IMR-90 (cell line): Measurements from ENCODE around the gene STEAP1. TPM values are rescaled to one million over a fixed set of nuclear protein-coding genes. Genes with fewer than 3 reads are reported as not detected.

Experiments
- ATAC-seq: fragments of 200-7000 bp; cut with Tn5 transposase; 2 replicates; pipeline ENCODE4 v1.9.1; 2020; ENCODE audit warnings: low read depth, mild to moderate bottlenecking, moderate library complexity
- BruUV-seq: library from RNA; stranded (reverse); fragments of 400-500 nt; replicated peaks from 2 replicates; lab custom pipeline; 2021; lab: Mats Ljungman, UMichigan
- CTCF ChIA-PET: fragments of 300-600 bp; formaldehyde crosslinking; extraction: SDS; loops from one replicate; lab custom pipeline; 2021; ENCODE audit warnings: antibody characterized with exemption; lab: Yijun Ruan, JAX
- POLR2A ChIA-PET: fragments of 300-600 bp; sonication (Branson Sonifier 250); formaldehyde crosslinking; loops from one replicate; lab custom pipeline; 2022; ENCODE audit warnings: antibody characterized with exemption; ENCODE audit not compliant: unreplicated experiment; lab: Charles Lee
- DNase-seq: peaks from one replicate; pipeline ENCODE4 v3.0.0; 2013
- H2AFZ ChIP-seq: replicated peaks from 2 replicates; pipeline ENCODE3; 2013; ENCODE audit warnings: low read length, mild to moderate bottlenecking; ENCODE audit not compliant: poor library complexity
- H2AK5ac ChIP-seq: 2 replicates; pipeline ENCODE4 v1.6.1; 2013; ENCODE audit warnings: low read depth, low read length, inconsistent platforms
- H2AK9ac ChIP-seq: replicated peaks from 2 replicates; pipeline ENCODE3; 2013; ENCODE audit warnings: mild to moderate bottlenecking, low read depth, low read length, moderate library complexity; ENCODE audit not compliant: poor library complexity
- H2BK120ac ChIP-seq: 2 replicates; pipeline ENCODE4 v1.6.1; 2013; ENCODE audit warnings: low read depth, low read length, inconsistent platforms
- H2BK15ac ChIP-seq: 3 replicates; pipeline ENCODE4 v1.6.1; 2013; ENCODE audit warnings: low read depth, low read length, inconsistent platforms
- H2BK20ac ChIP-seq: 2 replicates; pipeline ENCODE4 v1.6.1; 2013; ENCODE audit warnings: low read depth, mild to moderate bottlenecking, inconsistent platforms, low read length, moderate library complexity
- H2BK5ac ChIP-seq: 2 replicates; pipeline ENCODE4 v1.6.1; 2013; ENCODE audit warnings: mild to moderate bottlenecking, low read depth, low read length, inconsistent platforms; ENCODE audit not compliant: poor library complexity, severe bottlenecking
- H3K14ac ChIP-seq: replicated peaks from 2 replicates; pipeline ENCODE4 v1.6.1; 2013; ENCODE audit warnings: low read depth, low read length, inconsistent platforms
- H3K18ac ChIP-seq: 2 replicates; pipeline ENCODE4 v1.6.1; 2013; ENCODE audit warnings: low read depth, low read length, control low read depth
- H3K23ac ChIP-seq: 2 replicates; pipeline ENCODE4 v1.6.1; 2013; ENCODE audit warnings: low read depth, low read length, inconsistent platforms
- H3K27ac ChIP-seq: 2 replicates; pipeline ENCODE4 v1.5.1; 2013; ENCODE audit warnings: mild to moderate bottlenecking, control low read depth, low read length; ENCODE audit not compliant: insufficient read depth
- H3K27me3 ChIP-seq: 2 replicates; pipeline ENCODE4 v1.6.1; 2013; ENCODE audit warnings: low read length; ENCODE audit not compliant: control insufficient read depth, insufficient read depth
- H3K36me3 ChIP-seq: 2 replicates; pipeline ENCODE4 v1.6.1; 2013; ENCODE audit warnings: low read length, mixed read lengths; ENCODE audit not compliant: control insufficient read depth, insufficient read depth
- H3K4ac ChIP-seq: 2 replicates; pipeline ENCODE4 v1.6.1; 2013; ENCODE audit warnings: low read depth, low read length, inconsistent platforms
- H3K4me1 ChIP-seq: 2 replicates; pipeline ENCODE4 v1.6.1; 2013; ENCODE audit warnings: low read length, mixed read lengths; ENCODE audit not compliant: control insufficient read depth, insufficient read depth
- H3K4me2 ChIP-seq: 2 replicates; pipeline ENCODE4 v1.6.1; 2013; ENCODE audit warnings: low read depth, mild to moderate bottlenecking, control low read depth, low read length, moderate library complexity
- H3K4me3 ChIP-seq: 2 replicates; pipeline ENCODE4 v1.5.1; 2013; ENCODE audit warnings: low read depth, mild to moderate bottlenecking, control low read depth, low read length, moderate library complexity; ENCODE audit not compliant: insufficient read depth
- H3K56ac ChIP-seq: 2 replicates; pipeline ENCODE4 v1.6.1; 2013; ENCODE audit warnings: low read length, inconsistent platforms; ENCODE audit not compliant: insufficient read depth; ENCODE audit errors: extremely low read depth
- H3K79me1 ChIP-seq, 2 experiments: 2 replicates each; pipeline ENCODE4 v1.6.1; 2013; ENCODE audit warnings: low read length in 2 of 2, inconsistent platforms in 1 of 2, low read depth in 1 of 2
- H3K9ac ChIP-seq: 2 replicates; pipeline ENCODE4 v1.6.1; 2013; ENCODE audit warnings: low read depth, low read length, control low read depth
- H3K9me1 ChIP-seq: 2 replicates; pipeline ENCODE4 v1.6.1; 2013; ENCODE audit warnings: low read length, inconsistent platforms; ENCODE audit not compliant: insufficient read depth
- H3K9me3 ChIP-seq: 2 replicates; pipeline ENCODE4 v1.6.1; 2013; ENCODE audit warnings: low read length; ENCODE audit not compliant: control insufficient read depth, insufficient read depth
- H4K20me1 ChIP-seq: 2 replicates; pipeline ENCODE4 v1.6.1; 2013; ENCODE audit warnings: low read length, inconsistent platforms; ENCODE audit not compliant: insufficient read depth
- H4K5ac ChIP-seq: 2 replicates; pipeline ENCODE4 v1.6.1; 2013; ENCODE audit warnings: mild to moderate bottlenecking, low read depth, low read length, control low read depth
- H4K8ac ChIP-seq, 2 experiments: 2 replicates each; pipeline ENCODE4 v1.6.1; 2013; ENCODE audit warnings: low read depth in 2 of 2, low read length in 2 of 2, control low read depth in 1 of 2, inconsistent platforms in 1 of 2
- H4K91ac ChIP-seq: 2 replicates; pipeline ENCODE4 v1.6.1; 2013; ENCODE audit warnings: low read depth, low read length, inconsistent platforms; ENCODE audit not compliant: insufficient read depth
- BHLHE40 ChIP-seq: fragments of 150-350 bp; IDR thresholded peaks from 2 replicates; pipeline ENCODE4 v1.6.1; 2016; ENCODE audit warnings: mild to moderate bottlenecking, low read depth, low read length
- CHD1 ChIP-seq: IDR thresholded peaks from 2 replicates; pipeline ENCODE4 v1.6.1; 2012; ENCODE audit warnings: low read depth, low read length, improper control_type of control experiment
- FOS ChIP-seq: fragments of 150-350 bp; IDR thresholded peaks from 2 replicates; pipeline ENCODE4 v1.6.1; 2016; ENCODE audit warnings: low read depth, low read length
- MXI1 ChIP-seq: IDR thresholded peaks from 2 replicates; pipeline ENCODE4 v1.6.1; 2012; ENCODE audit warnings: low read depth, mild to moderate bottlenecking, low read length, moderate library complexity, borderline replicate concordance
- NFE2L2 ChIP-seq: fragments of 150-350 bp; IDR thresholded peaks from 2 replicates; pipeline ENCODE4 v1.6.1; 2016; ENCODE audit warnings: low read depth, mild to moderate bottlenecking, low read length
- RAD21 ChIP-seq: IDR thresholded peaks from 2 replicates; pipeline ENCODE4 v1.6.1; 2012; ENCODE audit warnings: low read length, improper control_type of control experiment
- RFX5 ChIP-seq: IDR thresholded peaks from 2 replicates; pipeline ENCODE4 v1.8.0; 2012; ENCODE audit warnings: low read depth, mild to moderate bottlenecking, low read length, moderate library complexity
- WGBS, 2 experiments: methylation state at CpG; one replicate each; pipeline versions ENCODE4 v1.1.5 to v1.1.7; 2013; ENCODE audit warnings: missing lambda C conversion rate in 2 of 2; ENCODE audit not compliant: insufficient read length in 1 of 2; ENCODE audit errors: extremely low coverage in 2 of 2; 5-methylcytosine and 5-hydroxymethylcytosine counted together
- dilution Hi-C: fragments of 300-500 bp; cut with HindIII; formaldehyde crosslinking; loops from one replicate; pipeline ENCODE4 v1.14.3; 2018; ENCODE audit warnings: low sequenced_read_pairs; ENCODE audit not compliant: unreplicated experiment
- in situ Hi-C: fragments of 300-500 bp; cut with MboI; formaldehyde crosslinking; loops from 3 replicates; pipeline ENCODE4 v1.14.3; 2019; ENCODE audit warnings: low sequenced_read_pairs, inconsistent platforms, mixed read lengths
- intact Hi-C: fragments of 100-400 bp; cut with micrococcal nuclease; formaldehyde crosslinking; loops from 2 replicates; pipeline ENCODE4 v1.10.0; 2022
- polyA plus RNA-seq, 3 experiments: library from polyadenylated mRNA; depleted of rRNA; stranded (reverse); fragments of >200 nt; gene quantifications; 2 replicates each; pipeline ENCODE4 v1.2.3, GENCODE V29; 2012; ENCODE audit warnings: low replicate concordance in 1 of 3
- total RNA-seq: library from RNA; depleted of rRNA; stranded (reverse); fragments of >200 nt; gene quantifications from 2 replicates; pipeline ENCODE4 v1.2.3, GENCODE V29; 2012; rRNA removed
- TF ChIP-seq, protein P1 (sequence below): fragments of 150-350 bp; IDR thresholded peaks from 2 replicates; pipeline ENCODE4 v1.6.1; 2017; ENCODE audit warnings: mild to moderate bottlenecking, antibody characterized with exemption, low read length, low read depth

Gene STEAP1
- total and polyA plus RNA-seq, 2 of the 4 experiments (the other 2 are of a cell fraction): 3.9 to 5.2 TPM

DNA sequence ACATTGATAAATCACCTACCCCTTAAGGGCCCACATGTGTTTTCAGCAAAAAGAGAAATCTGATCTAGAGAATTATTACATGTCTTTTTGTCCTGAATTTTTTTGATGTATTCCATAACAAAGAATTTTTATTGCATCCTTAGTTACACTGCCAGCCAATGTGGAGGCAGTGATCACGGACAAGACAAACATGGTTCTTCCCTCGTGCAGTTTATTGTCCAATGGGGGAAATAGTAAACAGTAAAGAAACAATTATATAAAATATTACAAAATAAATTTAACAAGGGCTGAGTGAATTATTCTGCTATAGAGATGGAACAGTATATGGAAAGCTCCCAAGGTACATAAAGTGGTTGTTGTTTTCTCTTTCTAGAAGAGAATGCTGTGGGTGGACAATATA is 59.3 kb downstream of the STEAP1 start:
- H3K9ac ChIP-seq: no peak overlapping the region
- no CpG with 5 or more reads among the region's 2 CpGs for whole genome bisulfite sequencing, 2 experiments
- H2BK120ac ChIP-seq: no peak overlapping the region
- H3K79me1 ChIP-seq: no peaks in the 10 kb centered on the region
- no peak overlapping the region for H2AFZ ChIP-seq
- no peaks in the 10 kb centered on the region for H3K9me3 ChIP-seq
- H3K23ac ChIP-seq: no peak overlapping the region
- no peak overlapping the region for H3K4me3 ChIP-seq
- H2BK20ac ChIP-seq: no peak overlapping the region
- H2BK5ac ChIP-seq: no peak overlapping the region
- H3K9me1 ChIP-seq: no peaks in the 10 kb centered on the region
- no peak overlapping the region for H2BK15ac ChIP-seq
- ATAC-seq (no peak), DNase-seq (no peak)
- H3K4ac ChIP-seq: no peak overlapping the region
- no peak overlapping the region for H3K56ac ChIP-seq
- no peak overlapping the region for H3K18ac ChIP-seq
- intact Hi-C loops: no loop called here
- no peaks in the 10 kb centered on the region for H3K4me1 ChIP-seq
- no peak overlapping the region for H3K14ac ChIP-seq
- in situ Hi-C loops: no loop called here
- H3K4me2 ChIP-seq: no peak overlapping the region
- H4K8ac ChIP-seq: no peak overlapping the region
- CTCF ChIA-PET: no interaction called here
- no peak overlapping the region for H3K27ac ChIP-seq
- H4K91ac ChIP-seq: no peak overlapping the region
- TF ChIP-seq, protein P1, sequence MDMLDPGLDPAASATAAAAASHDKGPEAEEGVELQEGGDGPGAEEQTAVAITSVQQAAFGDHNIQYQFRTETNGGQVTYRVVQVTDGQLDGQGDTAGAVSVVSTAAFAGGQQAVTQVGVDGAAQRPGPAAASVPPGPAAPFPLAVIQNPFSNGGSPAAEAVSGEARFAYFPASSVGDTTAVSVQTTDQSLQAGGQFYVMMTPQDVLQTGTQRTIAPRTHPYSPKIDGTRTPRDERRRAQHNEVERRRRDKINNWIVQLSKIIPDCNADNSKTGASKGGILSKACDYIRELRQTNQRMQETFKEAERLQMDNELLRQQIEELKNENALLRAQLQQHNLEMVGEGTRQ: no peak
- TF ChIP-seq NFE2L2: no peak
- TF ChIP-seq RAD21: no peak
- no peak for TF ChIP-seq BHLHE40
- no peak for TF ChIP-seq MXI1
- no peak for TF ChIP-seq RFX5
- no peak for TF ChIP-seq FOS
- TF ChIP-seq CHD1: no peak
- no peaks in the 10 kb centered on the region for H3K27me3 ChIP-seq
- no peak overlapping the region for H4K5ac ChIP-seq
- H2AK9ac ChIP-seq: no peak overlapping the region
- no peaks in the 10 kb centered on the region for H4K20me1 ChIP-seq
- dilution Hi-C loops: no loop called here
- no peak overlapping the region for H2AK5ac ChIP-seq
- POLR2A ChIA-PET: no interaction called here
- no peaks in the 10 kb centered on the region for H3K36me3 ChIP-seq
- no TSS peak for BruUV-seq

Other genes starting within 250 kb of the STEAP1 start
- 3.9 and 4.2 TPM in 2 replicates for gene STEAP2, start 57.3 kb downstream of the STEAP1 start, total RNA-seq
- 1.7 and 1.8 TPM in 2 replicates for gene STEAP2, start 57.3 kb downstream of the STEAP1 start, polyA plus RNA-seq (2012; rRNA removed)
- gene CFAP69, start 90.7 kb downstream of the STEAP1 start, total RNA-seq: 0.72 and 1.7 TPM in 2 replicates
- gene CFAP69, start 90.7 kb downstream of the STEAP1 start, polyA plus RNA-seq (2012; rRNA removed): 0.50 and 0.86 TPM in 2 replicates
- gene FAM237B, start 166.8 kb downstream of the STEAP1 start, total RNA-seq: not detected in 2 replicates
- gene FAM237B, start 166.8 kb downstream of the STEAP1 start, polyA plus RNA-seq (2012; rRNA removed): not detected in 2 replicates
- 11.5 and 25.3 TPM in 2 replicates for gene GTPBP10, start 192.2 kb downstream of the STEAP1 start, total RNA-seq
- gene GTPBP10, start 192.2 kb downstream of the STEAP1 start, polyA plus RNA-seq (2012; rRNA removed): 9.8 and 12.8 TPM in 2 replicates
- 42.5 and 46.4 TPM in 2 replicates for gene CLDN12, start 249.0 kb downstream of the STEAP1 start, total RNA-seq
- gene CLDN12, start 249.0 kb downstream of the STEAP1 start, polyA plus RNA-seq (2012; rRNA removed): 33.4 and 34.5 TPM in 2 replicates